Activated CD4-positive, alpha-beta T cell treated with anti-CD3 and anti-CD28 coated beads, Interleukin-2, Interleukin-6, amounts not matched to agents 100 ng/mL and 50 ng/mL, durations not matched to agents 16 hours and 8 hours (primary cell): Measurements from ENCODE around the gene HOXA9.

Source experiments
- DNase-seq: peaks from one replicate; pipeline ENCODE4 v3.0.0-alpha.2; 2020

HOXA9 gene

DNA sequence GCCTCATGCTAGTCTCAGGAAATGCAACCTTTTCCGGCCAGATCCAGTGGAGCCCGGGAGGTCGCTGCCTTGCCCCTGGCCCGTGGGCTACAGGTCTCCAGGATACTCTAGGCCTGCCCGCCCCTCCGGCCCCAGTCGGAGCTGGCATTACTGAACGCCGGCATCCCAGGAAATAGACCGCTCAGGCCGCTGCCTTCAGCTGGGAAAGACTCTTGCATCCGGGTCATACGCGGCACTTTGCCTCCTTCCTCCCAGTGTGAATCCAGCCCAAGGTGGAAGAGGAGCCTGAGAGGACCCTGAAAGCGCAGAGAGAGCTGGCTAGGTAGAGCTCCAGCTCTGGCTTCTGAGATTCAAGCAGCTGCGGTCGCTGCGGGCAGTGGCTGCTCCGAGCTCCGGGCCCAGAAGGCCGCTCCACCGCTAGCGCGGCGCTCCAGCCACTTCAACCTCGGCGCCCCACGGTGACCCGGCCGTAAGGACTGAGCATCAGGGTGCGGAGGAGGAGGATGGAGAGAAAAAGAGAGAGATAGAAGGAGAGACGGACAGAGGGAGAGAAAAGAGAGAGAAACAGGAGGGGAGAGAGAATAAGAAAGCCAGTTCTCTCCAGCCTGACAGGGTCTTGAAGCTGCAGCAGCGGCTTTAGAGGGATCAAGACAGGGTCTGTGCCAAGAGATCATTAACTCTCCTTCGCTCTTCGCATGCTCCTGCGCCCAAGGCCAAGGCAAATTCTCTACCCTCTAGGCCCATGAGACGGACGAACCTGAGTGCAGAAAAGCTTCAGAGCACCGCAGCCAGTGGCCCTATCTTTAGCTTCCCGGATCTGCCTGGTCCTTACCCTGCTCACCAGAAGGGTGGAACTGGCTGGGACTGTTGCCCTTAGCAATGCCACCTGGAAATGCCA is 10.5 kb upstream of the HOXA9 start:
- DNase-seq, result no peak

DNA sequence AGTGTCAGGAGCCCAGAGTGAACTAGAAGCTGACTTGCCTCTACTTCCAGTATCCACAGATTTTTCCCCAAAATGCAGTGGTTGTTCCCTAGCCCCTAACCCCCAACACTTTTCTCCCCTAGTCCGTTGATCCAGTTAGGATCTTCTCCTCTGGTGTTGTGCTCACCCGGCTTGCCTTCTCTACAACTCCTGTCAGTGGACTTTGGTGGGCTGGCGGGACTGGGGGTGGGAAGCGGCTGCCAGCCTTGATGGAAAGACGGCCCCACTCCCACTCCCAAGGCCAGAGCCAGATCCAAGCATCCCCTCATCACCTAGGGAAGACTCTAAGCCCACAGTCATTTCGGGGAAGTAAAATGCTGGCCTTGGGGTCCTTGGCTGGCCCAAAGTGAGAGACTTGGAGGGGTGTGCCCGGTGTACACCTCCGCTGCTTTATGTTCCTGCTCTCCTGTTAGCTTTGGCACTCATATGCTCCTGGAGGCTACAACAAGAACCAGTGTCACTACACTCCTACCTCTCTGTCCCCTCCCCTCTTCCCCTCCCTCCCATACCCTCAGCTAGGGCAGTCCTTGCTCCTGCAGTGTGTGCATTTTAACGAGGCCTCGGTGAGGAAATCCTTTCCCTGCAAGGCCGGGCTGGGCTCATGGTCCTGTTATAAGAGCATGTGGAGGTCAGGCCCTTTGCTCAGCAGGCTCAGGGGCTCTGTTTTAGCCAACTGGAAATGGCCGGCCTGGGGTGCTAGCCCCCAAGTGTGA is 9.7 kb upstream of the HOXA9 start:
- DNase-seq, result no peak

DNA sequence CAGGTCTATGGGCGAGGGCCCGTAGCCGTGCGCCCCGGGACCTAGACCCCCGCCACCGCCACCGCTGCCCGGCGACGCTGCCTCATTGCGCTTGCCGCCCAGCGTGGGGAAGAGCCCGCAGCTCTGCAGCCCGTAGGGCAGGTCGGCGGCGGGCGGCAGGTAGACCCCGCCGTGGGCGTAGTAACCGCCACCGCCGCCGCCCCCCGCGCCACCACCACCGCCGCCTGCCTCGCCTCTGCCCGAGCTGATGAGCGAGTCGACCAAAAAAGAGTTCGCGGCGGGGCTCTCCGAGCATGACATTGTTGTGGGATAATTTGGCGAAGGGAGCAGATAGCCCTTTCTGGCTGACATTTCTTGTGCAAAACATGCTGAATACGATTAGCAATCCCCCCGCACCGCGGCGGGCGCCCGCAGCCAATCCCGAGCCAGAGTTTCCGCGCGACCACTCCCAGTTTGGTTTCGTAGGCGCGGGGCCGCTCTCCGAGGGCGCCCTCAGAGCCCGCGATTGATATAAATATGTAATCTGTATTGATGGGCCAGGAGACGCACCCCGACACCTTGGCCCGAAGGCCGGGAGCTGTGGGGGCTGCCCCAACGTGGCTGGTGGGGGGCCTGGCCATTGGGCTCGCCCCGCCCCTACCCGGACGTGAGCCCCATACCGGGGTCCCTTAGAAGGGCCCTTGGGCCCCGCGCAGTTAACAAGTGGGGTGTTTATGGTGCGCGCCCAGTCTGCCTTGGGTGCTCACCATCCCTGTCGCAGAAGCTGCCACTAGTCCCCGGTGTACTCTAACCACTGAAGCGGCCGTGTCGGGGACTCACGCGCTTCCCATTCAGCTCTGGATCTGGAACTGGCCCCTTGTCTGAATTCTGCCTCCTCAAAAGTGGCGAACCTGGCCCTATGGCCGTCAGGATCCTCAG is 8.9 kb upstream of the HOXA9 start, which contains the start of gene HOXA10:
HOXA10 (minus strand) TSS at position 365 of the 918 bp plus-strand sequence; CDS start at position 351, 14 bp downstream.
- no peak for DNase-seq

DNA sequence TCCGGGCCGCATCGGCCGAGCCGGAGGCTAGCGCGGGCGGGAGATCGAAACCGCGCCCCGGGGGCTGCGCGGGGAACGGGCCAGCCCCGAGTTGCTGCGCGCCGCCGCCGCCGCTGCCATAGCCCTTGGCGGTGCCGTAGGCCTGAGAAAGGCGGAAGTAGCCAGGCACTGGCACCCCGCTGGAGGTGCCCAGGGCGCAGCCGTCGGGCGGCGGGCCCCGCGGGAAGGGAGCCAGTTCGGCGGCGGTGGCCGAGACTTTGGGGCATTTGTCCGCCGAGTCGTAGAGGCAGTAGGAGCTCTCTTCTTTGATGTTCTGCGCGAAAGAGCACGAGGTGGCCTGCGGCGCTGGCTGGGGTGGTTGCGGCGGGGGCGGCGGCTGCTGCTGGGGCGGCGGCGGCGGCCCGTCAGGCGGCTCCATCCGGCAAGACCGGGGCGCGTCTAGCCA is 8.2 kb upstream of the HOXA9 start:
- DNase-seq, result no peak

DNA sequence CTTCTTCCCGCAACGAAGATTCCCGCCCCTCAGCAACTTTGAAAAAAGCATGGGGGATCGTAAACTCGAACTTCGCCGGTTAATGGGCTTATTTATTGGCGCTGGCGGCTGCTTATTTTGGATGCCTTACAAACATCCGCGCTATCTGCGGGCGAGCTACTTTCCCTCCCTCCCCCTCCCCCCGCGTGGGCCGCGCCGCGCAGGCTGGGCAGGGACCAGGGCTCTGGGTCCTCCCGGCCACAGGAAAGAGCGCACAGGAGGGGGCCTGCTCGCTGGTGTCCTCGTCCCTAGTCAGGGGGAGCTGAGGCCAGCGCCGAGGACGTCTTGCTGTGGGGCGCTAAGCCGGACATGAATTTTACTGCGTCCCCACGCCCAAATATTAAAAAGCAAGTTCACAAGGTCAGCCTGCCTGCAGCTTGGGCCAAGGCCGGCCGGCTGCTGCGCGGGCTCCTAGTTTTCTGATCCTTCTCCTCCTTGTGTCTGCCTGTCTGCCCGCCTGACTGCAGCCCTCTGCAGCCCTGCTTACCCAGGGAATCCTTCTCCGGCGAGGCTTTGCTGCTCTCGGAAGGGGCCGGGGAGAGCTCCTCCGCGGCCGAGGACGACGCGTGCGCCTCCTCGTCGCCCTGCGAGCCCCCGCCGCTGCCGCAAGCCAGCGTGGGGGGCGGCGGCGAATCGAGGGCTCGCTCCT is 7.6 kb upstream of the HOXA9 start:
- no peak for DNase-seq

DNA sequence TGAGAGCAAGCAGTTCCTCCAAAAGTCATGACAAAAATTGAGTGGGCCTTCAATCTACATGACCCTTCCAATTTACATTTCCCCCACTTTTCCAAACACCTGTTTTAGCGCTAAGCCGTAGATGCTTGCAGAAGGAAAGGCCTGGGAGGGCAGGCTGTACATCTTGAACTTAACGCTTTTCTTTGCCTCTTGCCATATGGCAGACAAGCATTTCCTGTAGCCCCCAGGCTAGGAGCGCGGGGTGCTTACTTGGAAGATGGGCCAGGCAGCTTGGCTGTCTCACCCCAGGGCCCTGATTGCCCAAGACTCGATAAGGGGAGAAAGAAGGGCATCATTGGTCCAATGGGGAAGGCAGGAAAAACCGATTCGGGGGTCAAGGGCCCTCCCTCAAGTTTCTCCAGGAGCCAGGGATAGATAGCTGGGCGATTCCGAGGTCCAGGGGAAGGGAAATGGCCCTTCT is 7.0 kb upstream of the HOXA9 start:
- DNase-seq, result no peak

DNA sequence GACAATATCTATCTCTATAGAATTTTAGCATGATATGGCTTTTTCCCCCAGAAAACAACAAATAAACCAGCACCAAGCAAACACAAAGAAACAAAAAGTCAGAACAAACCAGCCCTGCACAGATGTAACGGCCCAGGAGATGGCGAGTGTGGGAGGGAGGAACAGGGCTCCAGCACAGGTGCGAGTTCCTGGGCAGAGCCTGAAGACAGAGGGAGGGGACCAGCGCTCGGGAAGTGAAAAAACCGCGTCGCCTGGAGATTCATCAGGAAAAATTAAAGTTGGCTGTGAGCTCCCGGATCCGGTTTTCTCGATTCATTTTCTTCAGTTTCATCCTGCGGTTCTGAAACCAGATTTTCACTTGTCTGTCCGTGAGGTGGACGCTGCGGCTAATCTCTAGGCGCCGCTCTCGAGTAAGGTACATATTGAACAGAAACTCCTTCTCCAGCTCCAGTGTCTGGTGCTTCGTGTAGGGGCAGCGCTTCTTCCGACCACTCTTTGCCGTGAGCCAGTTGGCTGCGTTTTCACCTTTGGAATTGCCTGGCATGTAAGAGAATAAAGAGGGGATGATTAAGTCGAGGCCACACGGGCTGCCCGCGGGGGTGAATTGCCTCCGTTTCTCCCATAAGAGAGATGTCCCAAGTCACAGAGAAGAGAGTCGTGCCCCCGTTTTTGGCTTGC is 6.4 kb upstream of the HOXA9 start:
- DNase-seq, result no peak

DNA sequence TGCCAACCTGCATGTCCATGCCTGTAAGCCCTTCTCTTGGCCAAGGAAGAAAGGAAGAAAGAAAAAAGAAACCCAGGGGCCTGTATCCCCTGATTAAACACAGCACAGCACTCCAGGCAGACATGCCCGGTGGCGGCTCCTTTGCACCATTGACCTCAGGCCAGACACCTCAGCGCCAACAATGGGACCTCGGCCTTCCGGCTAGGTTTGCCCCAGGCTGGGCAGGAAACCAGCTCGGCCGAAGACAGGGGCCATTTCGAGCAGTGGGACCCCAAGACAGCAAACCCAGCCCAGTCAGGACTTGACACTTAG is 5.9 kb upstream of the HOXA9 start:
- DNase-seq, result no peak

DNA sequence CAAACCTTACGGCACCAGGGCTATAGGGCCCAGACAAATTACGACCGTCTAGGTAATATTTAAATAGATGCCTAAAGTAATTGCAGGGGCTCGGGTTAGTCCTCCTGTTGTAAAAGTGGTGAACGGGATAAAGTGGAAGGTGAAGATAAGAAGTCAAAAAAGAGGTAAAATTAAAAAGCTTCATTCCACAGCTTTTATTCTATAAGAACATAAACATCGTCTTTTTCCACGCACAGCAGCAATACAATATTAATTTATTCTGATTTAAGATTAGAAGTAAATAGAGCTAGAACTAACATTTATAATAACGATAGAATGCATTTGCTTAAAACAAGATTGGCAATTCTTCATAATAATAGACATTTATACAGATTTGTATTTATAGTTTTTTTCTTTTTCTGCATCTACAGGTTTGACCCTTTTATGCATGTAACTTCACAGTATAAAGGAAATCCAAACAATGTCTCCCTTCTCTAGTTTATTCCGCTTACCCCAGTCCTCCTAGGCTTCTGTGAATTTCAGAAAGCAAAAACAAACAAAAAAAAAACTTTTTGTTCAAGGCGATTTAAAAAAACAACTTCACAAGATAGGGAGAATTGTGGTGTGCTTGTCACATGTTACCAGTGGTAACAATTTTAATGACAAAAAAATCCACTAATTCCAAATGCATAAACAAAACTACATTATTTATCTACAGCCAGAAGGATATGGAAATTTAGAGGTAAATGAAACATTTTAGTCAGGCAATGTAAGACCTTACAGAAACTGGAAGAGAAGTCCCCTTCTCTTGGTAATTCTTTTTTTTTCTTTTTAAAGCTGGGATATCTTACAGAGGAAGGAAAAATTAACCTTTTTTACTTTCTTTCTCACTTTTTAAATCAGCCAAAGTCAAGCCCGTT is 5.3 kb upstream of the HOXA9 start:
- no peak for DNase-seq

DNA sequence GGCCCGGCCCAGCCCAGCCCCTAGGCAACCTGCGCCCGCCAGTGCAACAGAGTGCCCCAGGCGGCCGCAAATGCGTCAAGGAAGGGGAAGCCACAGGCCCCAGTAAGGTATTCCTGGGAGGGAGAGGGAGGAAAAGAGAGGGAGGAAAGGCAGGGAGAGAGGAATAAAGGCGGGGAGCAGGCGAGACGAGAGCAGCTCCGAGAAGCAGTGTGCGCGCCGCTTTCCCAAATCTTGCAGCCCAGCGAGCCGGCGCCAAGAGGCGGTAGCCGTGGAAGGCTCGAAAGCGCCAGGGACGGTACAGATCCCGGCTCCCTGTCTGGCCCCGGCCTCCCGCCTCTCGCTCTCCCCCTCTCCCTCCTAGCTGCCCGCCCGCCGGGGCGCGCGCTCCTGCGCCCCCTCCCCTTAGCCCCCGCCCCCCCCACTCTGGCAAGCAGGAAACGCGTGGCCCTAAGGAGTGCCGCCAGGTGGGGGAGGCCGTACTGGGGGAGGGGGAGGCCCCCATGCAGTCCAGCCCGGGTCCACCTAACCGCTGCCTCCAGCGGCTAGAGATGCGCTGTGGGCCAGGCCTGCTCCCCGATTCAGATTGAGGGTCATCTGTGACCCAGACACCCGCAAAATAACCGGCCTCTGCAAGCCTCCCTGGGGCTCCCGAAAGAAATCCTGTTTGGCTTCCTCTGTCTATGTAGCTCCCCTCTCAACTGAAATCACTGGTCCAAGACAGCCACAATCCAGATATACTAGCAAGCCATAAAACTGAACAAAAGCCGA is 4.5 kb upstream of the HOXA9 start:
- DNase-seq, result no peak

DNA sequence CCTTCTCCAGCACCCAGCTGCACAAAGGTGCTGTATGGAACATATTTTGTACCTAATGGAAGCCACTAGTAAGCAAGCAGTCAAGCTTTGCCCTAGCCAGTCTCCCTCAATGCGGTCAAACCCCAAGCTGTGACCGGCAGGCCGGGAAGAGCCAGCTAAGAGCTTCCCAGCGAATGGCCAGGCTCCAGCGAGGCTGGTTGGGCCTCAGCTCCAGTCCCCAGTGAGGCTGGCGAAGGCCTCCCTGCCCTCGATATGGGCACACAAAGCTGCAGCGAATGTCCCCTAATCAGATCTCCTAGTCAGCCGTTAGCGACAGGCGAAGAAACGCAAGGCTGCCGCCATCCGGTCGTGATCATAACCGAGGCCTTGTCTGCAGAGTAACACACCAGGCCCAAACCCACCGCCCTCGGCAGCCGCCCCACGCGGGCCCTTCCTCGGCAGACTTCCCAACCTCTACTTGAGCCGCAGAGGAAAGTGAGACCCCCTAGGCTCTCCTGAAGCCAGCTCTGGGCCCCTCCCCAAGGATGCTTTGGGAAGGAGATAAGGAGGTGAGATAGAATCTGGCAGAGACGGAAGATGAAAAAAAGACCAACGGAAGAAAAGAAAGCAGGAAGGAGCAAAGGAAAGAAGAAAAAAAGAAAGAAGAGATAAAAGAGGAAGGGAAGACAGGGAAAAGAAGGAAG is 3.1 kb upstream of the HOXA9 start:
- peak; percentile 36 for DNase-seq

DNA sequence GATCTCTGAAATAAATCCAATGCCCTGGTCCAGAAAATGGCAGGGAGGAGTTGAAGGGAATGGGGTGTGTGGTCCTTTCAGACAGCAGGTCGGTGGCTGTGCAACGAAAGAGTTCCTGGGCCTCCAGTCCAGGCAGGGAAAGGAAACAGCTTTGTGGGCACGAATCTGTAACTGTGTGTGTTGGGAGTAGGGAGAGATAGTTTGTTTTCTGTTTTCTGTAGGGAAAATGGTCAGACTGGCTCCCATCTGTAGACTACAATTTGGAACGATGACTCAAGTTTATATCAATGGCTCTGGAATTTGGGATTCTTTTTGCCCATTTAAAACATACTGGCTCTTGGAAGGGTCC is 2.6 kb upstream of the HOXA9 start:
- DNase-seq, result no peak

DNA sequence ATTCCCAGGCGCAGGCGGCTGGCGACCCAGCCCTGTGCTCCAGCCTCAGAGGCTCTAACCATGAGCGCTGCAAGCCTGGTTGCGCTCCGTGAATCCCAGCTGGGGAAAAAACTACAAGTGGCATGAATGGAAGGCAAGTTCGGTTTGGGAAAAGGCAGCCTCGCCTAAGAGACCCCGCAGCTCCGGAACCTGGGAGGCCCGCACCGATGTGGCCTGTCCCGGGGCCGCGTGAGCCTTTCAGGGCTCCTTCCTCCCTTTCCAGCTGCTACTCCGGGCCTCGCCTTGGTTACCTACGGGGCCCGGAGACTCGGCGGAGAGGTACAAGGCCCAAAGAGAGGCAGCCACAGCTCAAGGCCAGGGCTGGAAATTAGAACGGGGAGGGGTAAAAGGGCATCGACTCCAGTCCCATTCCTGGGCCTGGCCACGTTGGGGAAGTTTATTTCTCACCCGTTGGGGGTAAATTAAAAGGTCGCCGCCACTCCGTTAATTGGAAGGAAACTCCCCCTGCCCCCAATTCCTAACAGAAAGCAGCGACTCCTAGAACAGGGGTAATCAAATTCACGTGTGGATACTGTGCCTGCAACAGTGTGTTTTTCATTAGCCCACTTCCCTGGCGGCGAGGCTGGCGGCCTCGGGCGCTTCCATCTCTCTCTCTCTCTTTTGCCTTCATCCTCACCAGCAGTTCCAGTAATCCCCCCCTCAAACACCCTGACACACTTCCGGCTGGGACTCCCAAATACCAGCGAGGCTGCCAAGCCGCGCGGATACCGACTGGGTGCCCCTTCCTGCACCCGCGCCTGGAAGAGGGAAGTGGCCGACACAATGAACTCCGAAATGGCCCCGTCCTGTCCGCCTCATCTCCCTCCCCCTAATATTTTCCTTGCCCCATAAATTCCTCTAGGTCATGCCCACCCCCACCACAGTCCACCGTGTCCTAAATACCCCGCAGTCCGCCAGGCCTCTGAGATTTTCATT is 1.5 kb upstream of the HOXA9 start:
- no peak for DNase-seq

DNA sequence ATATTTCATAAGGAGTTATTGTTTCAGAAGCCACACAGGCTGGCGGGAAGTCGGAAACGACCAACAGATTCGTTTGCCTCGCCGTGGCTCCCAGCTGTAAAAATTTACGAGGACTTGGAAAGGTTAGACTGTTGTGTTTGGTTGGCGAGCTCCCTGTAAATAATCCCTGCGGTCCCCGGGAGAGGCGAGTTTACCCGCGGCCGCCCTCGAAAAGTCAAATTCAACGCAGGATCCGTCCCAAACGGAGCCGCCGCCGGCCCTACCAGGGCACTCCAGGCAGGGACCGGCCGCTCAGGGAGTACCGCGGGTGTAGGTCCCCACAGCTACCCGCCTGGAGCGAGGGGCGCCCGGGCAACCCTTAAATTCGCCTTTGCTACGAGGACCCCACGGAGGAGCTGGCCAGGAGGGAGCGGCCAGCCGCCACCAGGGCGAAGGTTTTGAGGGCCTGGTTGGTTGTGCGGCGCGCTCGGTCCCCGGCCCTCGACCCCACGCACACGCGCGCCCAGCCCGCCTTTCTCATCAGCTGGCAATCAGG is 726 bp upstream of the HOXA9 start:
- no peak for DNase-seq

DNA sequence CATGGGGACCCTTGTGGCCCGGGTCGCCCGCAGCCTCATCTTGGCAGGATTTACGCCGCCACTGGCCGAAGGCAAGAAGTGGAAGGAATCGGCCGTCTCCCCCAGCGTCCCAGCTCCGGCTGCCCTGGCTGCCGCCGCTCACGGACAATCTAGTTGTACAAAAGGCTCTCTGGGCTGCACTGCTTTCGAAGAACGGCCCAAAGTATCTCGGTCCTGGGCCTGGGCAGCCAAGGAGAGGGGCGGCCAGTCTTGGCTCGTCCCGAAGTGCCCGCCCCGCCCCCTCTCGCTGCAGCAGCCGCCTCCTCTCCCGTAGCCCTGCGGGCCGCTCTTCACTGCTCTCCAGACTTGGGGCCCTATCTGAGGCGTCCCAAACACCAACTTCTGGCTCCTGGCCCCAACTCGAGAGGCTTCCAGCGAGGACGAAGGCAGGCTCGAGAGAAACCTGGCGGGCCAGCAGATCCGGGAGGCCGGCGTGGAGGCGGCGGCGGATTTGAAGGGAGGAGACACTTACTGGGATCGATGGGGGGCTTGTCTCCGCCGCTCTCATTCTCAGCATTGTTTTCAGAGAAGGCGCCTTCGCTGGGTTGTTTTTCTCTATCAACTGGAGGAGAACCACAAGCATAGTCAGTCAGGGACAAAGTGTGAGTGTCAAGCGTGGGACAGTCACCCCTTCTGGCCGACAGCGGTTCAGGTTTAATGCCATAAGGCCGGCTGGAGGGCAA is 809 bp downstream of the HOXA9 start:
- DNase-seq, result no peak

DNA sequence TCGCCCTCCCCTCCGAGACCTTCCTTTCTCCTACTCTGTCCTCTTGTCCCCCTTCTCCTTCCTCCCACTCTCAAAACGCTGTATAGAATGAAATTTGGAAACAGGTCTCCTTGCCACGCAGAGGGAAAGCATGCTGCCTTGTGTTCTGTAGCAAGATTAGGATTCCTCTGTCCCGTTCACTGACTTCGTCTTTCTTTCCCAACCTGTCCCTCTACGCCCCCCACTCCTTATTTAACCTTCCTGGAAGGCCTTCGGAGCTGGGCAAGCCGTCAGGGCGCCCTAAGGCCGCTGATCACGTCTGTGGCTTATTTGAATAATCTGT is 1.3 kb downstream of the HOXA9 start:
- DNase-seq, result no peak
